Measurements from ENCODE around the gene CRTC2. TPM values are rescaled to one million over a fixed set of nuclear protein-coding genes. Genes with fewer than 3 reads are reported as not detected.

CRTC2 gene
- total RNA-seq, 1 experiment from 2014 or later, result 39.3 TPM

- no peaks in the 10 kb centered on the region for H3K4me1 ChIP-seq (ENCODE audit: control insufficient read depth, insufficient read depth, low read length)
- H3K4me3 ChIP-seq (ENCODE audit: low read depth in 2 of 2, low read length in 2 of 2), result no peak overlapping the region
- in situ Hi-C loops (cut with HindIII; ENCODE audit: low pct_unique_long_range_greater_than_20kb, low sequenced_read_pairs), result no loop called here
- H3K27ac ChIP-seq (ENCODE audit: low read length), result no peak overlapping the region
- H3K36me3 ChIP-seq (ENCODE audit: control insufficient read depth, insufficient read depth, low read length), result no peaks in the 10 kb centered on the region
- POLR2A ChIA-PET, result no interaction called here
- DNase-seq (ENCODE audit: low read depth, low spot score) (no peak), ATAC-seq (no peak)
- intact Hi-C loops (cut with micrococcal nuclease; ENCODE audit: unreplicated experiment), result no loop called here
- no peaks in the 10 kb centered on the region for H3K9me3 ChIP-seq (ENCODE audit: control insufficient read depth, insufficient read depth, low read depth, low read length)
- TF ChIP-seq TCF7L2 (IDR thresholded peaks at IDR 0.05; ENCODE audit: low read depth, low read length) (no peak), CTCF (IDR thresholded peaks at IDR 0.05) (no peak)
- BruUV-seq (replicated peaks), result no TSS peak
- CTCF ChIA-PET, result no interaction called here
- no peaks in the 10 kb centered on the region for H3K27me3 ChIP-seq (ENCODE audit: control insufficient read depth, insufficient read depth, low read length)
These were observed 30.2 kb downstream of the CRTC2 start for GRCh38 chr1:153928245-153928644.

- BruUV-seq (replicated peaks), result no TSS peak
- no peaks in the 10 kb centered on the region for H3K36me3 ChIP-seq (ENCODE audit: control insufficient read depth, insufficient read depth, low read length)
- no peaks in the 10 kb centered on the region for H3K9me3 ChIP-seq (ENCODE audit: control insufficient read depth, insufficient read depth, low read depth, low read length)
- DNase-seq (ENCODE audit: low read depth, low spot score) (no peak), ATAC-seq (no peak)
- peaks cover 1% of the 10 kb centered on the region for H3K4me1 ChIP-seq (ENCODE audit: control insufficient read depth, insufficient read depth, low read length)
- no peak overlapping the region for H3K27ac ChIP-seq (ENCODE audit: low read length)
- H3K4me3 ChIP-seq (ENCODE audit: low read depth in 2 of 2, low read length in 2 of 2), result no peak overlapping the region
- ChIA-PET CTCF (no interaction called here), POLR2A (no interaction called here)
- no peak for TF ChIP-seq TCF7L2 (IDR thresholded peaks at IDR 0.05; ENCODE audit: low read depth, low read length)
- TF ChIP-seq POLR2AphosphoS5 (IDR thresholded peaks at IDR 0.05; ENCODE audit: low read depth, low read length), result no peak
- TF ChIP-seq REST (IDR thresholded peaks at IDR 0.05; ENCODE audit: insufficient read depth in 1 of 2, low read depth in 2 of 2, low read length in 1 of 2), result no peak
- no peak for TF ChIP-seq CTCF (IDR thresholded peaks at IDR 0.05)
- no peak for TF ChIP-seq SIN3A (IDR thresholded peaks at IDR 0.05; ENCODE audit: borderline replicate concordance, insufficient read depth, low read depth, low read length)
- in situ Hi-C loops (cut with HindIII; ENCODE audit: low pct_unique_long_range_greater_than_20kb, low sequenced_read_pairs) (no loop called here), intact Hi-C loops (cut with micrococcal nuclease; ENCODE audit: unreplicated experiment) (no loop called here)
- H3K27me3 ChIP-seq (ENCODE audit: control insufficient read depth, insufficient read depth, low read length), result no peaks in the 10 kb centered on the region
These were observed 32.0 kb downstream of the CRTC2 start for GRCh38 chr1:153926405-153926804.
